HEK293 (cell line): ENCODE measurements around the gene MDN1.
A peak's percentile ranks its signal among the peaks of the same experiment; 100 is the strongest.

Experiments used
- CTCF ChIA-PET: fragments of 350-600 bp; formaldehyde crosslinking; extraction: SDS; loops from one replicate; lab custom pipeline; 2021; ENCODE audit warnings: antibody characterized with exemption; lab: Yijun Ruan, JAX
- POLR2A ChIA-PET: fragments of 300-600 bp; formaldehyde crosslinking; extraction: SDS; loops from one replicate; lab custom pipeline; 2020; ENCODE audit warnings: antibody characterized with exemption, inconsistent platforms; lab: Yijun Ruan, JAX
- H3K27ac ChIP-seq: fragments of 200-500 bp; sonication (Bioruptor generic); 2 replicates; pipeline ENCODE4 v1.5.1; 2014; ENCODE audit warnings: low read depth, low read length, control low read depth, inconsistent platforms; ENCODE audit errors: extremely low read depth
- H3K36me3 ChIP-seq, 2 experiments: fragments of 200-500 bp in 1 of 2; sonication (Bioruptor generic) in 1 of 2; 1 replicate in 1 of 2; 2 replicates in 1 of 2; pipeline ENCODE4 v1.5.1; 2014 to 2017; ENCODE audit warnings: inconsistent platforms in 2 of 2, low read length in 2 of 2; ENCODE audit not compliant: control insufficient read depth in 2 of 2, insufficient read depth in 1 of 2
- H3K4me1 ChIP-seq: fragments of 200-500 bp; sonication (Bioruptor generic); 2 replicates; pipeline ENCODE4 v1.5.1; 2014; ENCODE audit warnings: mild to moderate bottlenecking, low read length, inconsistent platforms; ENCODE audit not compliant: control insufficient read depth, insufficient read depth
- H3K4me3 ChIP-seq: 2 replicates; pipeline ENCODE4 v1.5.1; 2011; ENCODE audit warnings: low read depth, mild to moderate bottlenecking, control low read depth, low read length, moderate library complexity
- H3K9me3 ChIP-seq: fragments of 200-500 bp; sonication (Bioruptor generic); 2 replicates; pipeline ENCODE4 v1.5.1; 2014; ENCODE audit warnings: low read depth, low read length, inconsistent platforms; ENCODE audit not compliant: control insufficient read depth, insufficient read depth
- GFI1B ChIP-seq: fragments of 450-650 bp; formaldehyde crosslinking; IDR thresholded peaks from 2 replicates; pipeline ENCODE4 v1.5.1; 2016; ENCODE audit warnings: missing biosample characterization, missing genetic modification characterization
- GLI4 ChIP-seq: fragments of 450-650 bp; formaldehyde crosslinking; IDR thresholded peaks from 2 replicates; pipeline ENCODE4 v1.5.1; 2016; ENCODE audit warnings: missing biosample characterization, missing genetic modification characterization
- IKZF3 ChIP-seq: fragments of 450-650 bp; IDR thresholded peaks from 2 replicates; pipeline ENCODE4 v1.5.0; 2018; ENCODE audit warnings: missing biosample characterization, mild to moderate bottlenecking, missing genetic modification characterization, moderate library complexity
- KLF1 ChIP-seq: fragments of 450-650 bp; formaldehyde crosslinking; IDR thresholded peaks from 2 replicates; pipeline ENCODE4 v1.5.1; 2016; ENCODE audit warnings: missing biosample characterization, missing genetic modification characterization
- KLF8 ChIP-seq: fragments of 450-650 bp; formaldehyde crosslinking; IDR thresholded peaks from 2 replicates; pipeline ENCODE4 v1.5.1; 2016; ENCODE audit warnings: missing biosample characterization, missing genetic modification characterization
- YY2 ChIP-seq: fragments of 450-650 bp; formaldehyde crosslinking; IDR thresholded peaks from 2 replicates; pipeline ENCODE4 v1.5.1; 2016; ENCODE audit warnings: missing biosample characterization, missing genetic modification characterization
- ZBTB1 ChIP-seq: fragments of 450-650 bp; formaldehyde crosslinking; IDR thresholded peaks from 2 replicates; pipeline ENCODE4 v1.5.1; 2016; ENCODE audit warnings: missing biosample characterization, missing genetic modification characterization
- ZNF133 ChIP-seq: fragments of 450-650 bp; formaldehyde crosslinking; IDR thresholded peaks from 2 replicates; pipeline ENCODE4 v1.5.1; 2016; ENCODE audit warnings: missing biosample characterization, missing genetic modification characterization
- ZNF140 ChIP-seq: fragments of 450-650 bp; formaldehyde crosslinking; IDR thresholded peaks from 2 replicates; pipeline ENCODE4 v1.5.1; 2016; ENCODE audit warnings: missing biosample characterization, missing genetic modification characterization
- ZNF169 ChIP-seq: fragments of 450-650 bp; formaldehyde crosslinking; IDR thresholded peaks from 2 replicates; pipeline ENCODE4 v1.5.1; 2016; ENCODE audit warnings: missing biosample characterization, missing genetic modification characterization
- ZNF24 ChIP-seq: fragments of 450-650 bp; formaldehyde crosslinking; IDR thresholded peaks from 2 replicates; pipeline ENCODE4 v1.5.1; 2016; ENCODE audit warnings: missing biosample characterization, missing genetic modification characterization
- ZNF248 ChIP-seq: fragments of 450-650 bp; formaldehyde crosslinking; IDR thresholded peaks from 2 replicates; pipeline ENCODE4 v1.5.1; 2017; ENCODE audit warnings: missing biosample characterization, missing genetic modification characterization
- ZNF311 ChIP-seq: fragments of 450-650 bp; formaldehyde crosslinking; IDR thresholded peaks from 2 replicates; pipeline ENCODE4 v1.5.1; 2017; ENCODE audit warnings: missing biosample characterization, missing genetic modification characterization, borderline replicate concordance
- ZNF350 ChIP-seq: fragments of 450-650 bp; formaldehyde crosslinking; IDR thresholded peaks from 2 replicates; pipeline ENCODE4 v1.5.0; 2017; ENCODE audit warnings: missing biosample characterization, mild to moderate bottlenecking, missing genetic modification characterization
- ZNF473 ChIP-seq: fragments of 450-650 bp; formaldehyde crosslinking; IDR thresholded peaks from 2 replicates; pipeline ENCODE4 v1.5.1; 2017; ENCODE audit warnings: missing biosample characterization, missing genetic modification characterization
- ZNF521 ChIP-seq: fragments of 450-650 bp; formaldehyde crosslinking; IDR thresholded peaks from 2 replicates; pipeline ENCODE4 v1.5.1; 2017; ENCODE audit warnings: missing biosample characterization, mild to moderate bottlenecking, missing genetic modification characterization
- ZNF544 ChIP-seq: fragments of 450-650 bp; formaldehyde crosslinking; IDR thresholded peaks from 2 replicates; pipeline ENCODE4 v1.5.0; 2017; ENCODE audit warnings: missing biosample characterization, missing genetic modification characterization
- ZNF549 ChIP-seq: fragments of 450-650 bp; IDR thresholded peaks from 2 replicates; pipeline ENCODE4 v1.5.1; 2018; ENCODE audit warnings: missing biosample characterization, missing genetic modification characterization, mild to moderate bottlenecking, inconsistent platforms, moderate library complexity
- ZNF747 ChIP-seq: fragments of 450-650 bp; formaldehyde crosslinking; IDR thresholded peaks from 2 replicates; pipeline ENCODE4 v1.5.1; 2016; ENCODE audit warnings: missing biosample characterization, missing genetic modification characterization
- TF ChIP-seq, protein P1 (sequence below): fragments of 450-650 bp; formaldehyde crosslinking; IDR thresholded peaks from 2 replicates; pipeline ENCODE4 v1.5.1; 2016; ENCODE audit warnings: missing biosample characterization, missing genetic modification characterization
- TF ChIP-seq, protein P2 (sequence below): fragments of 450-650 bp; formaldehyde crosslinking; IDR thresholded peaks from 2 replicates; pipeline ENCODE4 v1.5.1; 2017; ENCODE audit warnings: missing biosample characterization, missing genetic modification characterization
- TF ChIP-seq, protein P3 (sequence below): fragments of 450-650 bp; formaldehyde crosslinking; IDR thresholded peaks from 2 replicates; pipeline ENCODE4 v1.5.1; 2016; ENCODE audit warnings: missing biosample characterization, missing genetic modification characterization
- TF ChIP-seq, protein P4 (sequence below): fragments of 450-650 bp; formaldehyde crosslinking; IDR thresholded peaks from 2 replicates; pipeline ENCODE4 v1.5.1; 2016; ENCODE audit warnings: missing biosample characterization, missing genetic modification characterization
- TF ChIP-seq, protein P5 (sequence below): fragments of 450-650 bp; formaldehyde crosslinking; IDR thresholded peaks from 2 replicates; pipeline ENCODE4 v1.5.1; 2016; ENCODE audit warnings: missing biosample characterization, missing genetic modification characterization
- TF ChIP-seq, protein P6 (sequence below): fragments of 450-650 bp; formaldehyde crosslinking; IDR thresholded peaks from 2 replicates; pipeline ENCODE4 v1.5.1; 2017; ENCODE audit warnings: missing biosample characterization, mild to moderate bottlenecking, missing genetic modification characterization, moderate library complexity

Gene MDN1

DNA sequence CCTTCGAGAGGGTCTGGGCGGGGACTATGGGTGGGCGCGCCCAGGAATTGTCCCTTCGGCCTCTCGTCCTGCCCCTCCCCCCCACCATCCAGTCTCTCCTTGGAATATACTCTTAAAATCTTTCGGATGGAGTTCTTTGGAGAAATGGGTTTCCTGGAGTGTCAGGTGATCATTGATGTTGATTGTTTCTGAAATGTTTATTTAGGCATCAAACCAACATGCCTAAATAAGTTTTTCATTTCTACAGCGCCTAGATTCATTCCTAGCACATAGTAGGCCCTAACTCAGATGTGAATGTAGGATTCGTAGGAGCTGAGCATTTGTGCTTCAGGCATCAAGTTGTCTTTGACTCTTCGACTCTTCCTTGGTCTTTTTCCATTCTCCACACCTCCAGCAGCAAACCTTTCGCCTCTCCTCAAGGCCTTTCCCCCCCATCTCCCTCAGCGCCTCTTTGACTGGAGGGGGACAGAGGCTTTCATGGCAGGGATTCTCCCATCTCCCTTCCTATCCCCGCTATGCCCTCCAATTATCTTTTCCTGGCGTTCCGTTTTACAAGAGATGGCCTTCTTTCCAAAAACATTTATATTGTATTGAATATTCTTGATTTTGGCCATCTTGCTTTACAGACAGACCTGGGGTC lies 10.7 kb upstream of the MDN1 start (continued):
- TF ChIP-seq, protein P1, sequence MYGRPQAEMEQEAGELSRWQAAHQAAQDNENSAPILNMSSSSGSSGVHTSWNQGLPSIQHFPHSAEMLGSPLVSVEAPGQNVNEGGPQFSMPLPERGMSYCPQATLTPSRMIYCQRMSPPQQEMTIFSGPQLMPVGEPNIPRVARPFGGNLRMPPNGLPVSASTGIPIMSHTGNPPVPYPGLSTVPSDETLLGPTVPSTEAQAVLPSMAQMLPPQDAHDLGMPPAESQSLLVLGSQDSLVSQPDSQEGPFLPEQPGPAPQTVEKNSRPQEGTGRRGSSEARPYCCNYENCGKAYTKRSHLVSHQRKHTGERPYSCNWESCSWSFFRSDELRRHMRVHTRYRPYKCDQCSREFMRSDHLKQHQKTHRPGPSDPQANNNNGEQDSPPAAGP (tag by site-specific recombination), result no peak; the same call in 1 of the 2 replicates
- TF ChIP-seq, protein P2, sequence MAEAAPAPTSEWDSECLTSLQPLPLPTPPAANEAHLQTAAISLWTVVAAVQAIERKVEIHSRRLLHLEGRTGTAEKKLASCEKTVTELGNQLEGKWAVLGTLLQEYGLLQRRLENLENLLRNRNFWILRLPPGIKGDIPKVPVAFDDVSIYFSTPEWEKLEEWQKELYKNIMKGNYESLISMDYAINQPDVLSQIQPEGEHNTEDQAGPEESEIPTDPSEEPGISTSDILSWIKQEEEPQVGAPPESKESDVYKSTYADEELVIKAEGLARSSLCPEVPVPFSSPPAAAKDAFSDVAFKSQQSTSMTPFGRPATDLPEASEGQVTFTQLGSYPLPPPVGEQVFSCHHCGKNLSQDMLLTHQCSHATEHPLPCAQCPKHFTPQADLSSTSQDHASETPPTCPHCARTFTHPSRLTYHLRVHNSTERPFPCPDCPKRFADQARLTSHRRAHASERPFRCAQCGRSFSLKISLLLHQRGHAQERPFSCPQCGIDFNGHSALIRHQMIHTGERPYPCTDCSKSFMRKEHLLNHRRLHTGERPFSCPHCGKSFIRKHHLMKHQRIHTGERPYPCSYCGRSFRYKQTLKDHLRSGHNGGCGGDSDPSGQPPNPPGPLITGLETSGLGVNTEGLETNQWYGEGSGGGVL (tag by site-specific recombination), result peak; percentile 88
- TF ChIP-seq GLI4 (tag by site-specific recombination) (no peak), ZNF521 (tag by site-specific recombination) (no peak), ZNF24 (tag by site-specific recombination) (0 out of 2 replicates have a peak, but pooled peaks have one; percentile 2), KLF8 (no peak)
- TF ChIP-seq, protein P3, sequence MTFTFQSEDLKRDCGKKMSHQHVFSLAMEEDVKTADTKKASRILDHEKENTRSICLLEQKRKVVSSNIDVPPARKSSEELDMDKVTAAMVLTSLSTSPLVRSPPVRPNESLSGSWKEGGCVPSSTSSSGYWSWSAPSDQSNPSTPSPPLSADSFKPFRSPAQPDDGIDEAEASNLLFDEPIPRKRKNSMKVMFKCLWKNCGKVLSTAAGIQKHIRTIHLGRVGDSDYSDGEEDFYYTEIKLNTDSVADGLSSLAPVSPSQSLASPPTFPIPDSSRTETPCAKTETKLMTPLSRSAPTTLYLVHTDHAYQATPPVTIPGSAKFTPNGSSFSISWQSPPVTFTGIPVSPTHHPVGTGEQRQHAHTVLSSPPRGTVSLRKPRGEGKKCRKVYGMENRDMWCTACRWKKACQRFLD, result no peak
- TF ChIP-seq, protein P4, sequence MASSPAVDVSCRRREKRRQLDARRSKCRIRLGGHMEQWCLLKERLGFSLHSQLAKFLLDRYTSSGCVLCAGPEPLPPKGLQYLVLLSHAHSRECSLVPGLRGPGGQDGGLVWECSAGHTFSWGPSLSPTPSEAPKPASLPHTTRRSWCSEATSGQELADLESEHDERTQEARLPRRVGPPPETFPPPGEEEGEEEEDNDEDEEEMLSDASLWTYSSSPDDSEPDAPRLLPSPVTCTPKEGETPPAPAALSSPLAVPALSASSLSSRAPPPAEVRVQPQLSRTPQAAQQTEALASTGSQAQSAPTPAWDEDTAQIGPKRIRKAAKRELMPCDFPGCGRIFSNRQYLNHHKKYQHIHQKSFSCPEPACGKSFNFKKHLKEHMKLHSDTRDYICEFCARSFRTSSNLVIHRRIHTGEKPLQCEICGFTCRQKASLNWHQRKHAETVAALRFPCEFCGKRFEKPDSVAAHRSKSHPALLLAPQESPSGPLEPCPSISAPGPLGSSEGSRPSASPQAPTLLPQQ (tag by site-specific recombination), result no peak

DNA sequence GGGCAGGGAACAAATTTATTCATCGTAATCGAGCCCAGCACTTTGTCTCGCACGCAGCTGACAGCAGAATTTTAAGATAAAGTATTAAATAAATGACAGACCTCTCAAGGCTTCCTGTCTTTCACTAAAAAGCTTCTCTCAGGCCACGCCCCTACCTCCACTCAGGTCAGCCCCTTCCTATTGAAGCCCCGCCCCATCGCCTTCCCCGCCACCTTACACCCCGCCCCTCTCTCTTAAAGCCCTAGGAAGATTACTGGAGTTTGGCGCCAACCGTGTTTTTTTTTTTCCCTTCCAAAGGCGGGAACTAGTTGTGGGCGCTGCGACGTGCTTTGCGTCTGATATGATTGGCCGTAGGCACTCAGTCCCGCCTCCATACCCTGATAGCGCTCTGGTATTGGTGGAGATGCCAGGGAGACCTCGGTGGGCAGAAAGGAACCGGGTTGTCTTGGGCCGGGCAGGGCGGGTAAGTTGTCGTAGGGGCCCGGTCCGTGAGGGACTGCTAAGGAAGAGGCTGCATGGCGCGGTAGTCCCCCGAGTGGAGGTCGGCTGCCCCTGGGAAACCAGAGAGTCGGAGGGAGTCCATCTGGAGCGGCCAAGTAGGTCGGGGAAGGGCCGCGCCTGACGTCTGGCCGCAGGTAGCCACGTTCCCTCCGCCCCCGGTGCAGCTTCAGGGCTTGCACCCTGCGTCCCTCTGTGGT lies 10.0 kb upstream of the MDN1 start, which contains the start of gene CASP8AP2:
Gene CASP8AP2 (plus strand): TSS at position 409 of the 698 bp plus-strand sequence.
- CTCF ChIA-PET, result interaction anchor here (0.5 to 1.5 kb wide), 9 partner anchors 10 to 649 kb away, joined by 3 to 5 read pairs (median 4); partner anchors contain the start of gene MDN1
- Histone ChIP-seq H3K36me3 (peaks cover 16 to 32% of the 10 kb centered on the region in 2 experiments), H3K4me1 (no peaks in the 10 kb centered on the region), H3K9me3 (no peaks in the 10 kb centered on the region), H3K4me3 (peak within 1 kb of the TSS; percentile 95), H3K27ac (peak within 1 kb of the TSS; percentile 91)
- POLR2A ChIA-PET, result interaction anchor here (0.6 to 3.1 kb wide), 15 partner anchors 10 to 757 kb away, joined by 3 to 55 read pairs (median 4); partner anchors contain the start of genes LYRM2, MAP3K7, MDN1 and PNRC1
- TF ChIP-seq ZNF133 (no peak), ZNF350 (tag by site-specific recombination) (peak; percentile 95), KLF1 (peak; percentile 59), GFI1B (tag by site-specific recombination) (no peak), ZNF473 (tag by site-specific recombination) (no peak), ZNF169 (tag by site-specific recombination) (no peak), ZBTB1 (tag by site-specific recombination) (no peak), ZNF311 (no peak), ZNF140 (tag by site-specific recombination) (no peak), YY2 (0 out of 2 replicates have a peak, but pooled peaks have one; percentile 14), ZNF747 (tag by site-specific recombination) (no peak), ZNF248 (tag by site-specific recombination) (no peak), ZNF544 (tag by site-specific recombination) (no peak), IKZF3 (tag by site-specific recombination) (peak; percentile 80), ZNF549 (tag by site-specific recombination) (no peak)
- TF ChIP-seq, protein P5, sequence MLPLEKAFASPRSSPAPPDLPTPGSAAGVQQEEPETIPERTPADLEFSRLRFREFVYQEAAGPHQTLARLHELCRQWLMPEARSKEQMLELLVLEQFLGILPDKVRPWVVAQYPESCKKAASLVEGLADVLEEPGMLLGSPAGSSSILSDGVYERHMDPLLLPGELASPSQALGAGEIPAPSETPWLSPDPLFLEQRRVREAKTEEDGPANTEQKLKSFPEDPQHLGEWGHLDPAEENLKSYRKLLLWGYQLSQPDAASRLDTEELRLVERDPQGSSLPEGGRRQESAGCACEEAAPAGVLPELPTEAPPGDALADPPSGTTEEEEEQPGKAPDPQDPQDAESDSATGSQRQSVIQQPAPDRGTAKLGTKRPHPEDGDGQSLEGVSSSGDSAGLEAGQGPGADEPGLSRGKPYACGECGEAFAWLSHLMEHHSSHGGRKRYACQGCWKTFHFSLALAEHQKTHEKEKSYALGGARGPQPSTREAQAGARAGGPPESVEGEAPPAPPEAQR (tag by site-specific recombination), result no peak
- TF ChIP-seq, protein P4 (tag by site-specific recombination), result peak; percentile 78
- TF ChIP-seq, protein P6, sequence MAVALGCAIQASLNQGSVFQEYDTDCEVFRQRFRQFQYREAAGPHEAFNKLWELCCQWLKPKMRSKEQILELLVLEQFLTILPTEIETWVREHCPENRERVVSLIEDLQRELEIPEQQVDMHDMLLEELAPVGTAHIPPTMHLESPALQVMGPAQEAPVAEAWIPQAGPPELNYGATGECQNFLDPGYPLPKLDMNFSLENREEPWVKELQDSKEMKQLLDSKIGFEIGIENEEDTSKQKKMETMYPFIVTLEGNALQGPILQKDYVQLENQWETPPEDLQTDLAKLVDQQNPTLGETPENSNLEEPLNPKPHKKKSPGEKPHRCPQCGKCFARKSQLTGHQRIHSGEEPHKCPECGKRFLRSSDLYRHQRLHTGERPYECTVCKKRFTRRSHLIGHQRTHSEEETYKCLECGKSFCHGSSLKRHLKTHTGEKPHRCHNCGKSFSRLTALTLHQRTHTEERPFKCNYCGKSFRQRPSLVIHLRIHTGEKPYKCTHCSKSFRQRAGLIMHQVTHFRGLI (tag by site-specific recombination), result peak; percentile 21; the same call in 1 of the 2 replicates
